Measurements from ENCODE around the gene RGS14. TPM values are rescaled to one million over a fixed set of nuclear protein-coding genes. Genes with fewer than 3 reads are reported as not detected.
A peak's percentile ranks its signal among the peaks of the same experiment; 100 is the strongest.

RGS14 gene
- total RNA-seq, 1 experiment from 2014 or later: 9.4 TPM

DNA sequence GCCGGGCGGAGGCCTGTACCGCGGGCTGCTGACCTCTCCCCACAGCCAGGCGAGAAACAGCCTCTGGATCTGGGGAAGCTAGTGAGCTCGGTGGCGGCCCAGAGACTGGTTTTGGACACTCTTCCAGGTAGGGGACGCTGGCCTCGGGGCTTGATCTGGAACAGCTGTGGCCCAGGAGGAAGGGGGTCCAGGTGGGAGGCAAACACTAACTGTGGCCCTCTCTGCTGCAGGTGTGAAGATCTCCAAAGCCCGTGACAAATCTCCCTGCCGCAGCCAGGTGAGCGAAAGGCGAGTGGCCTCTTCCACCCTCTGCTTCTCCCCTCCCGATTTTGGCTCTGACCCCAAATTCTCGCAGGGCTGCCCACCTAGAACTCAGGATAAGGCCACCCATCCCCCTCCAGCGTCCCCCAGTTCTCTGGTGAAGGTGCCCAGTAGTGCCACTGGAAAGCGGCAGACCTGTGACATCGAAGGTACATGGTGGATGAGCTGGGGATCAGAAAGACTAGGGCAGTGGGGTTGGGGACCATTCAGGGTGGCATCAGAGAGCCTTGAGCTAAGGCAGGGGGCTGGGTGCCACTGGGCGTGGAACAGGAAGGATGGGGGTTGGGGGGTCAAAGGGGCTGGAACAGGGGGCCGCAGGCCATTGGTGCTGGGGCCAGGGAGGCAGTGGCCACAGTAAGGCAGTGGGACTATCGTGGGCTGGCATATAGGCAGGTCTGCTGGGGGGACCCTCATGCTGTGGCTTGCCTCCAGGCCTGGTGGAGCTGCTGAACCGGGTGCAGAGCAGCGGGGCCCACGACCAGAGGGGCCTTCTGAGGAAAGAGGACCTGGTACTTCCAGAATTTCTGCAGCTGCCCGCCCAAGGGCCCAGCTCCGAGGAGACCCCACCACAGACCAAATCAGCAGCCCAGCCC, 13.7 kb downstream of the RGS14 start:
- TF ChIP-seq SRF (IDR thresholded peaks at IDR 0.05; ENCODE audit: low read depth) (no peak), POLR2A (IDR thresholded peaks at IDR 0.05; ENCODE audit: borderline replicate concordance, extremely low read depth, insufficient read depth, insufficient read length) (no peak), RAD21 (IDR thresholded peaks at IDR 0.05; ENCODE audit: low read depth) (no peak), CEBPB (IDR thresholded peaks at IDR 0.05; ENCODE audit: low read depth) (no peak), ZNF274 (IDR thresholded peaks at IDR 0.05; ENCODE audit: low read depth, low read length) (no peak), ZFX (IDR thresholded peaks at IDR 0.05) (peak; percentile 51; the same call in 1 of the 2 replicates), EZH2 (IDR thresholded peaks at IDR 0.05) (no peak)
- ATAC-seq (no peak; the same call in 1 of the 2 replicates), DNase-seq (ENCODE audit: low read depth, low spot score) (no peak)
- ChIA-PET CTCF (interaction anchor here (0.6 to 3.3 kb wide), 22 partner anchors 8 to 982 kb away, joined by 3 to 50 read pairs (median 7); partner anchors contain the start of genes LMAN2, MXD3, PDLIM7 and RGS14), RAD21 (ENCODE audit: low non-redundant PET in 1 of 2, low total read pairs in 2 of 2, uncharacterized antibody in 2 of 2, unreplicated experiment in 2 of 2) (interaction anchor here (0.9 to 1.8 kb wide), 6 partner anchors 18 to 136 kb away, joined by 3 to 8 read pairs (median 4); no protein-coding TSS in a partner anchor), POLR2A (interaction anchor here (0.9 to 2.4 kb wide), 7 partner anchors 11 to 62 kb away, joined by 3 to 9 read pairs (median 6); partner anchors contain the start of genes LMAN2 and MXD3)
- BruUV-seq (replicated peaks): TSS peak; percentile 60
- Histone ChIP-seq H4K20me1 (ENCODE audit: insufficient read depth) (no peaks in the 10 kb centered on the region), H3K79me2 (ENCODE audit: insufficient read depth, low read length) (no peaks in the 10 kb centered on the region), H3K9ac (ENCODE audit: low read length) (peak overlapping the region; percentile 68), H3K36me3 (ENCODE audit: control insufficient read depth in 1 of 2, insufficient read depth in 2 of 2, low read length in 2 of 2) (no peaks in the 10 kb centered on the region), H3K4me3 (replicated peaks in 1 of 2; ENCODE audit: low read depth in 1 of 2, low read length in 2 of 2) (peak overlapping the region; percentile 74 to 78), H3K27ac (ENCODE audit: low read depth, low read length) (peak overlapping the region; percentile 70), H3K27me3 (ENCODE audit: insufficient read depth, low read length) (no peaks in the 10 kb centered on the region), H3K4me1 (ENCODE audit: control insufficient read depth in 1 of 2, insufficient read depth in 2 of 2, low read length in 2 of 2) (peaks cover 22 to 48% of the 10 kb centered on the region in 2 experiments), H3K4me2 (ENCODE audit: low read length) (peak overlapping the region; percentile 97), H3K9me2 (ENCODE audit: insufficient read depth) (no peaks in the 10 kb centered on the region), H2AFZ (ENCODE audit: low read depth, low read length, poor library complexity, severe bottlenecking) (no peak overlapping the region), H3K9me3 (ENCODE audit: control insufficient read depth in 1 of 2, insufficient read depth in 1 of 2, low read depth in 1 of 2, low read length in 2 of 2) (no peaks in the 10 kb centered on the region)
- intact Hi-C loops (cut with micrococcal nuclease): no loop called here

Measured in HCT116 (cell line).